ENCODE measurements around the gene RXRA.

DNA sequence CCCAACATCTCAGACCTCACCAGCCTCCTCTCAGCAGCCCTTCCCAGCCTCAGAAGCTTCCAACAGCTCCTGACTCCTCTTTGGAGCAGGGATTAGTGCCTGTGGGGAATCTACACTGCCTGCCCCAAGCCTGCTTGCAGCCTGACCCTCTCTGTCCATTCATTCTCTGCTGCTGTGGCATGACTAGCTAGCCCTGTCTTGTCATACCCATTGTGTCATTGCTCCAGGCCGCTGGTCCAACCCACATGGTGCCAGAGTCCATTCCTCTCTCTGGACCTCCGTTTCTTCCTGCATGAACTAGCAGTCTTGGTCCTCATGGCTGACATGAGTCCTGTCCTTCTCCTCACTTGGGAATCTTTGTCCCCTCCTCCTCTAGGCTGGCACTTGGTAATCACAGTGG is 12.8 kb upstream of the RXRA start:
- TF ChIP-seq, protein P1, sequence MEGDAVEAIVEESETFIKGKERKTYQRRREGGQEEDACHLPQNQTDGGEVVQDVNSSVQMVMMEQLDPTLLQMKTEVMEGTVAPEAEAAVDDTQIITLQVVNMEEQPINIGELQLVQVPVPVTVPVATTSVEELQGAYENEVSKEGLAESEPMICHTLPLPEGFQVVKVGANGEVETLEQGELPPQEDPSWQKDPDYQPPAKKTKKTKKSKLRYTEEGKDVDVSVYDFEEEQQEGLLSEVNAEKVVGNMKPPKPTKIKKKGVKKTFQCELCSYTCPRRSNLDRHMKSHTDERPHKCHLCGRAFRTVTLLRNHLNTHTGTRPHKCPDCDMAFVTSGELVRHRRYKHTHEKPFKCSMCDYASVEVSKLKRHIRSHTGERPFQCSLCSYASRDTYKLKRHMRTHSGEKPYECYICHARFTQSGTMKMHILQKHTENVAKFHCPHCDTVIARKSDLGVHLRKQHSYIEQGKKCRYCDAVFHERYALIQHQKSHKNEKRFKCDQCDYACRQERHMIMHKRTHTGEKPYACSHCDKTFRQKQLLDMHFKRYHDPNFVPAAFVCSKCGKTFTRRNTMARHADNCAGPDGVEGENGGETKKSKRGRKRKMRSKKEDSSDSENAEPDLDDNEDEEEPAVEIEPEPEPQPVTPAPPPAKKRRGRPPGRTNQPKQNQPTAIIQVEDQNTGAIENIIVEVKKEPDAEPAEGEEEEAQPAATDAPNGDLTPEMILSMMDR (IDR thresholded peaks at IDR 0.05; ENCODE audit: insufficient read depth, low read length, poor library complexity, severe bottlenecking), result no peak
- TF ChIP-seq EZH2phosphoT487 (conservative IDR thresholded peaks at IDR 0.05; ENCODE audit: low read length), result no peak

Measured in SU-DHL-6 (cell line).